HepG2 (cell line): Measurements from ENCODE around the gene SLC15A3. TPM values are rescaled to one million over a fixed set of nuclear protein-coding genes. Genes with fewer than 3 reads are reported as not detected.

Source experiments
- ATRX ChIP-seq: sonication (generic); formaldehyde crosslinking; IDR thresholded peaks from 2 replicates; pipeline ENCODE4 v1.4.0; 2020; ENCODE audit warnings: missing genetic modification reagents, borderline replicate concordance
- BCLAF1 ChIP-seq: fragments of 450-650 bp; IDR thresholded peaks from 2 replicates; pipeline ENCODE4 v1.6.1; 2017; ENCODE audit warnings: mild to moderate bottlenecking
- DPF2 ChIP-seq: sonication (generic); formaldehyde crosslinking; IDR thresholded peaks from 2 replicates; pipeline ENCODE4 v1.4.0; 2020; ENCODE audit warnings: mild to moderate bottlenecking, low read depth, missing genetic modification reagents, borderline replicate concordance
- EEA1 ChIP-seq: sonication (generic); formaldehyde crosslinking; IDR thresholded peaks from 2 replicates; pipeline ENCODE4 v1.5.1; 2020; ENCODE audit warnings: mild to moderate bottlenecking, missing genetic modification reagents, borderline replicate concordance
- FOXP1 ChIP-seq, 2 experiments: fragments of 450-650 bp in 1 of 2; IDR thresholded peaks; 2 replicates each; pipeline ENCODE4 v1.6.1; 2017 to 2018; ENCODE audit warnings: antibody characterized with exemption in 1 of 2
- GABPB1 ChIP-seq: IDR thresholded peaks from 2 replicates; pipeline ENCODE4 v1.6.1; 2016; ENCODE audit warnings: mild to moderate bottlenecking, missing genetic modification reagents, moderate library complexity, missing compliant biosample characterization
- HNRNPL ChIP-seq: fragments of 200-400 bp; formaldehyde crosslinking; IDR thresholded peaks from 2 replicates; pipeline ENCODE4 v1.6.1; 2017; ENCODE audit warnings: mild to moderate bottlenecking, low read depth, low read length
- HNRNPUL1 ChIP-seq: fragments of 200-400 bp; formaldehyde crosslinking; IDR thresholded peaks from 2 replicates; pipeline ENCODE4 v1.6.1; 2017; ENCODE audit warnings: low read depth, mild to moderate bottlenecking, low read length, moderate library complexity
- KDM5B ChIP-seq: sonication (generic); formaldehyde crosslinking; IDR thresholded peaks from 2 replicates; pipeline ENCODE4 v1.4.0; 2020; ENCODE audit warnings: missing genetic modification reagents, mild to moderate bottlenecking, borderline replicate concordance
- KDM6A ChIP-seq: IDR thresholded peaks from 2 replicates; pipeline ENCODE4 v1.6.1; 2016; ENCODE audit warnings: low read depth
- NFE2L1 ChIP-seq: sonication (generic); formaldehyde crosslinking; IDR thresholded peaks from 2 replicates; pipeline ENCODE4 v1.4.0; 2020; ENCODE audit warnings: missing genetic modification reagents, mild to moderate bottlenecking, borderline replicate concordance
- SUZ12 ChIP-seq: fragments of 150-350 bp; IDR thresholded peaks from 2 replicates; pipeline ENCODE4 v1.6.1; 2014; ENCODE audit warnings: low read depth, low read length
- TEAD2 ChIP-seq: sonication (generic); formaldehyde crosslinking; IDR thresholded peaks from 2 replicates; pipeline ENCODE4 v1.9.0; 2021; ENCODE audit warnings: missing genetic modification reagents
- TOE1 ChIP-seq: sonication (generic); formaldehyde crosslinking; IDR thresholded peaks from 2 replicates; pipeline ENCODE4 v1.4.0; 2020; ENCODE audit warnings: mild to moderate bottlenecking, missing genetic modification reagents
- ZKSCAN8 ChIP-seq: IDR thresholded peaks from 2 replicates; pipeline ENCODE4 v1.6.1; 2016; ENCODE audit warnings: borderline replicate concordance, missing genetic modification reagents, missing compliant biosample characterization
- ZNF17 ChIP-seq: sonication (generic); formaldehyde crosslinking; IDR thresholded peaks from 2 replicates; pipeline ENCODE4 v1.5.0; 2020; ENCODE audit warnings: mild to moderate bottlenecking, missing genetic modification reagents
- ZNF367 ChIP-seq: sonication (generic); formaldehyde crosslinking; IDR thresholded peaks from 2 replicates; pipeline ENCODE4 v1.4.0; 2020; ENCODE audit warnings: missing genetic modification reagents, borderline replicate concordance
- ZNF577 ChIP-seq: sonication (generic); formaldehyde crosslinking; IDR thresholded peaks from 2 replicates; pipeline ENCODE4 v1.4.0; 2020; ENCODE audit warnings: mild to moderate bottlenecking, low read depth, missing genetic modification reagents, borderline replicate concordance
- ZNF615 ChIP-seq: sonication (generic); formaldehyde crosslinking; IDR thresholded peaks from 2 replicates; pipeline ENCODE4 v1.5.0; 2020; ENCODE audit warnings: mild to moderate bottlenecking, missing genetic modification reagents, borderline replicate concordance
- ZNF644 ChIP-seq: IDR thresholded peaks from 2 replicates; pipeline ENCODE4 v1.6.1; 2016; ENCODE audit warnings: low read depth
- ZSCAN21 ChIP-seq: sonication (generic); formaldehyde crosslinking; IDR thresholded peaks from 2 replicates; pipeline ENCODE4 v1.8.0; 2022; ENCODE audit warnings: mild to moderate bottlenecking, missing genetic modification reagents, moderate library complexity, borderline replicate concordance
- ZSCAN22 ChIP-seq: sonication (generic); formaldehyde crosslinking; IDR thresholded peaks from 2 replicates; pipeline ENCODE4 v1.4.0; 2020; ENCODE audit warnings: mild to moderate bottlenecking, missing genetic modification reagents
- polyA plus RNA-seq, 8 experiments: library from polyadenylated mRNA; depleted of rRNA in 3 of 8; stranded (reverse) in 7 of 8; unstranded in 1 of 8; fragments of >200 nt; fragmentation: Illumina TruSeq in 4 of 8; extraction: Trizol in 4 of 8; gene quantifications; 2 replicates each; pipeline versions ENCODE4 v1.2.1 to v1.2.3, GENCODE V29; 2011 to 2016; ENCODE audit warnings: low read depth in 4 of 8, missing spikeins in 1 of 8, mixed read lengths in 1 of 8; ENCODE audit not compliant: insufficient read depth in 1 of 8
- total RNA-seq, 5 experiments: library from RNA; depleted of rRNA; stranded (reverse); fragments of >200 nt; fragmentation: Illumina TruSeq; extraction: Trizol; gene quantifications; 2 replicates each; pipeline ENCODE4 v1.2.3, GENCODE V29; 2016; ENCODE audit warnings: low read depth in 1 of 5

Gene SLC15A3
- total and polyA plus RNA-seq, 2 of the 13 experiments (the other 11 are each of a cell fraction or from before 2014, with no cell fraction given) = 0.45 to 0.77 TPM

DNA sequence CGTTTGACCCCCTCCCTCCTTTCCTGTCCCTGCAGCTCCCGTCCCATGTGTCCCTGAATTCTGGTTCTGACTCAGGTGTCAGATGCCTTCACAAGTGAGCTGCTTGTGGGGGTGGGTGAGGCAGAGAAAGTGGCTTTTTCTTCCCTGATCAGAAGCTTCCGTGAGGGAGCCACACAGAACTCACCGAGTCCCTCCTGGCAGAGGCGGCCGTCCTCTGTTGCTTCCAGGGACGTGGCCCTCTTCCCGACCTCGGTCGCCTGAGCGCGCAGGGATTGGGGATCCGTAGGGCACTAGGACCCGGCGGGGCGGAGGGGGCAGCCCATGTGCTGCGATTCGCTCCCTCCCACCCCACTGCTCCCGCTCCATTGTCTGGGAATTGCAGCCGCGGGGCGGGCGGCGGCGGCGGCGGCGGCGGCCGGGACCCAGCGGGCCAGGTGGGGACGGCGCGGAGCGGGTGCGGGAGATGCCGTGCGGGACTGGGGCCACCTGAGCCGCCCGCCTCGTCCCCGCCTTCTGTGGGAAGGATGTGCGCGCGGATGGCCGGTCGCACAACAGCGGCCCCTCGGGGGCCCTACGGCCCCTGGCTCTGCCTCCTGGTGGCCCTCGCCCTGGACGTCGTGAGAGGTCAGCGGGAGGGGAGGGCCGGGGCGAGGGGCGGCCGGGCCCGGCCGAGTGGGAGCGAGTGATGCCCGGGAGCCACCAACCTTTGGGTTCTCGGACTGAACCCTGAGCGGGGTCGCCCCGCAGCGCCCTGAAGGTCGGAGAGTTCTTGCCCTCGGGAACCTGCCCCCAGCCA lies 27.7 kb downstream of the SLC15A3 start, which contains the start of gene TMEM132A (continued):
- TF ChIP-seq ZNF644 (CRISPR knock-in tag) = no peak
- TF ChIP-seq ATRX = no peak
- TF ChIP-seq ZNF17 (CRISPR knock-in tag) = no peak
- TF ChIP-seq TEAD2 = no peak
- no peak for TF ChIP-seq ZNF367 (CRISPR knock-in tag)
- TF ChIP-seq GABPB1 (CRISPR knock-in tag) = peak; percentile 67
- no peak for TF ChIP-seq SUZ12
- no peak for TF ChIP-seq HNRNPUL1
- TF ChIP-seq DPF2 (CRISPR knock-in tag) = no peak
- TF ChIP-seq NFE2L1 (CRISPR knock-in tag) = no peak
- no peak for TF ChIP-seq KDM5B
- TF ChIP-seq KDM6A (CRISPR knock-in tag) = no peak
- TF ChIP-seq ZKSCAN8 = no peak
- no peak for TF ChIP-seq ZSCAN21
- TF ChIP-seq ZNF577 (CRISPR knock-in tag) = no peak
- TF ChIP-seq ZSCAN22 = no peak
- no peak for TF ChIP-seq TOE1
- TF ChIP-seq BCLAF1 = no peak
- TF ChIP-seq ZNF615 (CRISPR knock-in tag) = no peak
- TF ChIP-seq EEA1 = no peak
- no peak for TF ChIP-seq HNRNPL
- TF ChIP-seq FOXP1 (IDR thresholded peaks at IDR 0.05) = no peak
- no peak for TF ChIP-seq FOXP1 (CRISPR knock-in tag; IDR thresholded peaks at IDR 0.05)
